ENCODE measurements around the gene PPM1L. TPM values are rescaled to one million over a fixed set of nuclear protein-coding genes. Genes with fewer than 3 reads are reported as not detected.
"Not testable (repeated sequence)": the region's sequence is repeated elsewhere in the genome, so short reads cannot be mapped to it uniquely, and the experiment has no call there.

The PPM1L gene
- total RNA-seq, 1 experiment from 2014 or later: 5.0 TPM

DNA sequence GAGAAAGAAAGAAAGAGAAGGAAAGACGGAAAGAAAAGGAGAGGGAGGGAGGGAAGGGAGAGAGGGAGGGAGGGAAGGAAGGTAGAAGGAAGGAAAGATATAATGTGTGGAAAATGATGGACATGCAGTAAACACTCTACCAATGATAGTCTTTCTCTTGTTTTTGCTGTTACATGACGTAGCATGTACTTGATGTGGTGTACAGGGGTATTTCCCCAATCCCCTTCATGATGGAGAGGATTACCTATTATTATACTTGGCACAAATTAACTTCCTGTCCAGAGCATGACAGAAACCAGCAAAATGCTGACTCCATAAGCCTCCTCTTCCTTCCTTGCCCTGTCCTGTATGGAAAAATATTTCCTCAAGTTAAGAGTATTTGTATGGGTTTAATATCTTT is 224.7 kb downstream of the PPM1L start:
- Histone ChIP-seq H2AFZ (no peak overlapping the region), H3K27ac (no peak overlapping the region), H3K27me3 (ENCODE audit: insufficient read depth, low read depth) (no peaks in the 10 kb centered on the region), H3K4me1 (replicated peaks; ENCODE audit: insufficient read depth) (no peaks in the 10 kb centered on the region), H3K4me2 (no peak overlapping the region), H3K9me3 (ENCODE audit: insufficient read depth, low read depth) (peaks cover 5% of the 10 kb centered on the region; the same call in 1 of the 2 replicates), H3K79me2 (ENCODE audit: low read depth) (no peaks in the 10 kb centered on the region), H3K9me2 (ENCODE audit: insufficient read depth) (no peaks in the 10 kb centered on the region), H3K4me3 (no peak overlapping the region), H3K36me3 (ENCODE audit: low read depth) (no peaks in the 10 kb centered on the region), H3F3A (ENCODE audit: insufficient read depth, low read depth) (no peaks in the 10 kb centered on the region), H4K20me1 (ENCODE audit: insufficient read depth) (no peaks in the 10 kb centered on the region)
- intact Hi-C loops (cut with micrococcal nuclease; ENCODE audit: unreplicated experiment): no loop called here
- no peak for DNase-seq
- BruUV-seq (replicated peaks): no TSS peak
- ChIA-PET POLR2A (ENCODE audit: unreplicated experiment) (no interaction called here), CTCF (no interaction called here)
- no peak for TF ChIP-seq CTCF (conservative IDR thresholded peaks at IDR 0.05)
- TF ChIP-seq EZH2 (IDR thresholded peaks at IDR 0.05; ENCODE audit: low read depth): no peak

DNA sequence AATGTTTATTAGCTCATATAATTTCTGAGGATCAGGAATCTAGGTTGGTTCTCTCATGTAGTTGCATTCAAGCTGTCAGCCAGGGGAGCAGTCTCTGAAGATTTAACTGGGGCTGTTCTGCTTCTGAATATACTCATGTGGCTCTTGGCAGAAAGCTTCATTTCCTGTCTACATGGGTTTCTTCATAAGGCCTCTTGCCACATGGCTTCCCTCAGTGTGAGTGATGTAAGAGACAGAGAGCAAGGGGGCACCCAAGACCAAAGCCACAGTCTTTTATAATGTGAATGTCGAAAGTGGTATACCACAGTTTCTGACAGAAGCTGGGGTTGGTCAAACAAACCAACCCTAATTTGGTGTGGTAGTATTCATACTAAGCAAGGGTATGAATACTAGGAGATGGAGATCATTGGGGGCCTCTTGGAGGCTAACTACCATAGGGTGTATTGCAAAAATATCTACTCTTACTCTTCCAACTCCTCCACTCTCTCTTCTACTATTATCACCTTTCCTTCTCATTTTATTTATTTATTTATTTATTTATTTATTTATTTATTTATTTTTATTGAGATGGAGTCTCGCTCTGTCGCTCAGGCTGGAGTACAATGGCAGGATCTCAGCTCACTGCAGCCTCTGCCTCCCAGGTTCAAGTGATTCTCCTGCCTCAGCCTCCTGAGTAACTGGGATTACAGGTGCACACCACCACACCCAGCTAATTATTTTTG is 225.3 kb downstream of the PPM1L start:
- no peaks in the 10 kb centered on the region for H3K9me2 ChIP-seq (ENCODE audit: insufficient read depth)
- H3K9me3 ChIP-seq (ENCODE audit: insufficient read depth, low read depth): peaks cover 5% of the 10 kb centered on the region; the same call in 1 of the 2 replicates
- BruUV-seq (replicated peaks): no TSS peak
- intact Hi-C loops (cut with micrococcal nuclease; ENCODE audit: unreplicated experiment): no loop called here
- H3K36me3 ChIP-seq (ENCODE audit: low read depth): no peaks in the 10 kb centered on the region
- H2AFZ ChIP-seq: no peak overlapping the region
- DNase-seq: no peak
- no peaks in the 10 kb centered on the region for H3K27me3 ChIP-seq (ENCODE audit: insufficient read depth, low read depth)
- no peak overlapping the region for H3K4me2 ChIP-seq
- H3K79me2 ChIP-seq (ENCODE audit: low read depth): no peaks in the 10 kb centered on the region
- no peak overlapping the region for H3K27ac ChIP-seq
- ChIA-PET POLR2A (ENCODE audit: unreplicated experiment) (no interaction called here), CTCF (no interaction called here)
- H3F3A ChIP-seq (ENCODE audit: insufficient read depth, low read depth): no peaks in the 10 kb centered on the region
- TF ChIP-seq CTCF (conservative IDR thresholded peaks at IDR 0.05): no peak
- TF ChIP-seq EZH2 (IDR thresholded peaks at IDR 0.05; ENCODE audit: low read depth): no peak
- no peaks in the 10 kb centered on the region for H3K4me1 ChIP-seq (replicated peaks; ENCODE audit: insufficient read depth)
- no peak overlapping the region for H3K4me3 ChIP-seq
- H4K20me1 ChIP-seq (ENCODE audit: insufficient read depth): no peaks in the 10 kb centered on the region

- Histone ChIP-seq H3F3A (ENCODE audit: insufficient read depth, low read depth) (no peaks in the 10 kb centered on the region), H3K27me3 (ENCODE audit: insufficient read depth, low read depth) (no peaks in the 10 kb centered on the region), H4K20me1 (ENCODE audit: insufficient read depth) (no peaks in the 10 kb centered on the region), H3K4me3 (no peak overlapping the region), H3K36me3 (ENCODE audit: low read depth) (no peaks in the 10 kb centered on the region), H2AFZ (no peak overlapping the region), H3K9me2 (ENCODE audit: insufficient read depth) (no peaks in the 10 kb centered on the region), H3K27ac (no peak overlapping the region), H3K4me1 (replicated peaks; ENCODE audit: insufficient read depth) (no peaks in the 10 kb centered on the region), H3K79me2 (ENCODE audit: low read depth) (no peaks in the 10 kb centered on the region), H3K4me2 (no peak overlapping the region), H3K9me3 (ENCODE audit: insufficient read depth, low read depth) (no peaks in the 10 kb centered on the region; the same call in 1 of the 2 replicates)
- intact Hi-C loops (cut with micrococcal nuclease; ENCODE audit: unreplicated experiment): no loop called here
- BruUV-seq (replicated peaks): no TSS peak
- CTCF ChIA-PET: interaction anchor here (0.6 kb wide), 1 partner anchor 25 kb away, joined by 8 read pairs; no protein-coding TSS in a partner anchor
- TF ChIP-seq CTCF (conservative IDR thresholded peaks at IDR 0.05) (no peak), EZH2 (IDR thresholded peaks at IDR 0.05; ENCODE audit: low read depth) (no peak)
- DNase-seq: no peak
- POLR2A ChIA-PET (ENCODE audit: unreplicated experiment): no interaction called here
Measured at GRCh38 chr3:160982491-160982890, 226.5 kb downstream of the PPM1L start.

DNA sequence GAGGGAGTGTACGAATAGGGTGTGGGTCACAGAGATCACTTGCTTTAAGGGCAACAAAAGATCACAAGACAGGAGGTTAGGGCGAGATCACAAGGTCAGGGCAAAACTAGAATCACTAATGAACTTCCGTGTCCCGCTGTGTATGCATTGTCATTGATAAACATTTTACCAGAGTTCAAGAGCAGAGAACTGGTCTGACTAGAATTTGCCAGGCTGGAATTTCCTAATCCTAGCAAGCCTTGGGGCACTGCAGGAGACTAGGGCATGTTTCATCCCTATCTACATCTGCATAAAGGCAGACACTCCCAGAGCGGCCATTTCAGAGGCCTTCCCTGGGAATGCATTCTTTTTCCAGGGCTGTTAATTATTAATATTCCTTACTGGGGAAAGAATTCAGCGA is 227.9 kb downstream of the PPM1L start:
- H3K4me2 ChIP-seq; H3K9me3 ChIP-seq (ENCODE audit: insufficient read depth, low read depth); H2AFZ ChIP-seq; CTCF ChIA-PET; intact Hi-C loops (cut with micrococcal nuclease; ENCODE audit: unreplicated experiment); POLR2A ChIA-PET (ENCODE audit: unreplicated experiment); BruUV-seq (replicated peaks); H3K27me3 ChIP-seq (ENCODE audit: insufficient read depth, low read depth); H3K27ac ChIP-seq; H3K9me2 ChIP-seq (ENCODE audit: insufficient read depth); H3K4me1 ChIP-seq (replicated peaks; ENCODE audit: insufficient read depth); H4K20me1 ChIP-seq (ENCODE audit: insufficient read depth); H3K36me3 ChIP-seq (ENCODE audit: low read depth); H3K4me3 ChIP-seq; H3K79me2 ChIP-seq (ENCODE audit: low read depth); H3F3A ChIP-seq (ENCODE audit: insufficient read depth, low read depth): not testable (repeated sequence)
- peak in 1 of 2 experiments; percentile 12 for DNase-seq

Data from PC-9 (cell line).